ENCODE measurements around the gene PRX. TPM values are rescaled to one million over a fixed set of nuclear protein-coding genes. Genes with fewer than 3 reads are reported as not detected.

PRX gene
- polyA plus RNA-seq, 1 donor (not counting 4 experiments of a cell fraction or from before 2014, with no cell fraction given), result 0.42 TPM

GRCh38 chr19:40383668-40384248, 29.4 kb downstream of the PRX start:
- H3K4me3 ChIP-seq (ENCODE audit: control insufficient read depth in 2 of 3, extremely low read depth in 1 of 3, insufficient read depth in 2 of 3, low read depth in 1 of 3, low read length in 3 of 3), result no peak overlapping the region
- no peaks in the 10 kb centered on the region for H3K79me2 ChIP-seq (ENCODE audit: control insufficient read depth, insufficient read depth, low read length)
- peaks cover 2% of the 10 kb centered on the region for H3K4me1 ChIP-seq (ENCODE audit: control insufficient read depth, extremely low read depth, insufficient read depth, low read length)
- no peaks in the 10 kb centered on the region for H3K27me3 ChIP-seq (ENCODE audit: control insufficient read depth, extremely low read depth, insufficient read depth, low read length)
- H3K9me1 ChIP-seq (ENCODE audit: control insufficient read depth, extremely low read depth, insufficient read depth, low read length), result no peaks in the 10 kb centered on the region
- dilution Hi-C loops (cut with MboI; ENCODE audit: extremely low pct_ligation_motif_present, low sequenced_read_pairs), result no loop called here
- no peak for FAIRE-seq
- H2AFZ ChIP-seq (ENCODE audit: control insufficient read depth, low read length), result no peak overlapping the region
- no peak overlapping the region for H3K27ac ChIP-seq (ENCODE audit: control insufficient read depth, insufficient read depth, low read length)
- no peak overlapping the region for H3K9ac ChIP-seq (ENCODE audit: control insufficient read depth, extremely low read depth, insufficient read depth, low read length)
- no peak for DNase-seq (ENCODE audit: low read depth, low spot score)
- no peak overlapping the region for H3K4me2 ChIP-seq (ENCODE audit: control insufficient read depth, extremely low read depth, insufficient read depth, low read depth, low read length)
- peaks cover 0 to 2% of the 10 kb centered on the region in 2 experiments for H3K36me3 ChIP-seq (ENCODE audit: control insufficient read depth in 2 of 2, extremely low read depth in 1 of 2, insufficient read depth in 2 of 2, low read length in 2 of 2)
- H3K9me3 ChIP-seq (ENCODE audit: control insufficient read depth, low read depth, low read length), result no peaks in the 10 kb centered on the region
- H4K20me1 ChIP-seq (ENCODE audit: control insufficient read depth, extremely low read depth, insufficient read depth, low read length), result no peaks in the 10 kb centered on the region
- TF ChIP-seq EZH2 (IDR thresholded peaks at IDR 0.05; ENCODE audit: low read length), result no peak
- TF ChIP-seq, protein P1, sequence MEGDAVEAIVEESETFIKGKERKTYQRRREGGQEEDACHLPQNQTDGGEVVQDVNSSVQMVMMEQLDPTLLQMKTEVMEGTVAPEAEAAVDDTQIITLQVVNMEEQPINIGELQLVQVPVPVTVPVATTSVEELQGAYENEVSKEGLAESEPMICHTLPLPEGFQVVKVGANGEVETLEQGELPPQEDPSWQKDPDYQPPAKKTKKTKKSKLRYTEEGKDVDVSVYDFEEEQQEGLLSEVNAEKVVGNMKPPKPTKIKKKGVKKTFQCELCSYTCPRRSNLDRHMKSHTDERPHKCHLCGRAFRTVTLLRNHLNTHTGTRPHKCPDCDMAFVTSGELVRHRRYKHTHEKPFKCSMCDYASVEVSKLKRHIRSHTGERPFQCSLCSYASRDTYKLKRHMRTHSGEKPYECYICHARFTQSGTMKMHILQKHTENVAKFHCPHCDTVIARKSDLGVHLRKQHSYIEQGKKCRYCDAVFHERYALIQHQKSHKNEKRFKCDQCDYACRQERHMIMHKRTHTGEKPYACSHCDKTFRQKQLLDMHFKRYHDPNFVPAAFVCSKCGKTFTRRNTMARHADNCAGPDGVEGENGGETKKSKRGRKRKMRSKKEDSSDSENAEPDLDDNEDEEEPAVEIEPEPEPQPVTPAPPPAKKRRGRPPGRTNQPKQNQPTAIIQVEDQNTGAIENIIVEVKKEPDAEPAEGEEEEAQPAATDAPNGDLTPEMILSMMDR (optimal IDR thresholded peaks at IDR 0.05 in 1 of 3, IDR thresholded peaks at IDR 0.05 in 1 of 3, conservative IDR thresholded peaks at IDR 0.05 in 1 of 3; ENCODE audit: extremely low read depth in 1 of 3, insufficient read depth in 2 of 3, low read length in 3 of 3), result no peak

GRCh38 chr19:40381321-40381720, 31.9 kb downstream of the PRX start:
- H3K27ac ChIP-seq (ENCODE audit: control insufficient read depth, insufficient read depth, low read length), result no peak overlapping the region
- H3K4me1 ChIP-seq (ENCODE audit: control insufficient read depth, extremely low read depth, insufficient read depth, low read length), result no peaks in the 10 kb centered on the region
- H3K36me3 ChIP-seq (ENCODE audit: control insufficient read depth in 2 of 2, extremely low read depth in 1 of 2, insufficient read depth in 2 of 2, low read length in 2 of 2), result peaks cover 0 to 7% of the 10 kb centered on the region in 2 experiments
- dilution Hi-C loops (cut with MboI; ENCODE audit: extremely low pct_ligation_motif_present, low sequenced_read_pairs), result no loop called here
- no peak for DNase-seq (ENCODE audit: low read depth, low spot score)
- no peaks in the 10 kb centered on the region for H3K27me3 ChIP-seq (ENCODE audit: control insufficient read depth, extremely low read depth, insufficient read depth, low read length)
- FAIRE-seq, result no peak
- H3K4me3 ChIP-seq (ENCODE audit: control insufficient read depth in 2 of 3, extremely low read depth in 1 of 3, insufficient read depth in 2 of 3, low read depth in 1 of 3, low read length in 3 of 3), result no peak overlapping the region
- H3K9me1 ChIP-seq (ENCODE audit: control insufficient read depth, extremely low read depth, insufficient read depth, low read length), result no peaks in the 10 kb centered on the region
- no peak overlapping the region for H3K4me2 ChIP-seq (ENCODE audit: control insufficient read depth, extremely low read depth, insufficient read depth, low read depth, low read length)
- TF ChIP-seq, protein P1 (optimal IDR thresholded peaks at IDR 0.05 in 1 of 3, IDR thresholded peaks at IDR 0.05 in 1 of 3, conservative IDR thresholded peaks at IDR 0.05 in 1 of 3; ENCODE audit: extremely low read depth in 1 of 3, insufficient read depth in 2 of 3, low read length in 3 of 3), result no peak
- TF ChIP-seq EZH2 (IDR thresholded peaks at IDR 0.05; ENCODE audit: low read length), result no peak
- H4K20me1 ChIP-seq (ENCODE audit: control insufficient read depth, extremely low read depth, insufficient read depth, low read length), result no peaks in the 10 kb centered on the region
- no peaks in the 10 kb centered on the region for H3K79me2 ChIP-seq (ENCODE audit: control insufficient read depth, insufficient read depth, low read length)
- no peak overlapping the region for H3K9ac ChIP-seq (ENCODE audit: control insufficient read depth, extremely low read depth, insufficient read depth, low read length)
- no peaks in the 10 kb centered on the region for H3K9me3 ChIP-seq (ENCODE audit: control insufficient read depth, low read depth, low read length)
- H2AFZ ChIP-seq (ENCODE audit: control insufficient read depth, low read length), result no peak overlapping the region

Data from keratinocyte (primary cell).